HG02852 (cell line): ENCODE data around the gene ARID5B.

ENCODE experiments used
- ATAC-seq: cut with Tn5 transposase; IDR thresholded peaks from one replicate; pipeline ENCODE4 v1.9.1; 2021; ENCODE audit warnings: mild to moderate bottlenecking, moderate library complexity; ENCODE audit not compliant: unreplicated experiment

Gene ARID5B

DNA sequence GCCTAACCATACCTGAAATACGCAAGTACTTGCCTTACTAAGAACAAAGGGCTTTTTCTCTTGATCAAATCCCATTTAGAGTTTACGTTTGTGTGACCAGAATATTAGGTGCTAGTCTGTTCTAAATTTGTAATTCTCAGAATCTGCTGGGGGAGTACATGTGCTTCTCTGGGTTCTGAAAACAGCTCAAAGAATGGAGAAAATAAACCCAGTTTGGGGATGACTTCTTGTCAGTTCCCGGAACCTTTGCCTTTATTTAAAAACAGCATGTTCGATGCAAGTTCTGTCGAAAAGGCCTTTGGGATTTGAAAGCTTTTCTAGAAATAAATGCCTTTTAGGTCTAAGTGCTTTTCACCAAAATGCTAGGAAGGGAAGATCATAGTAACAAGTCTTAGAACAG, 147.0 kb downstream of the ARID5B start:
- ATAC-seq: no peak

DNA sequence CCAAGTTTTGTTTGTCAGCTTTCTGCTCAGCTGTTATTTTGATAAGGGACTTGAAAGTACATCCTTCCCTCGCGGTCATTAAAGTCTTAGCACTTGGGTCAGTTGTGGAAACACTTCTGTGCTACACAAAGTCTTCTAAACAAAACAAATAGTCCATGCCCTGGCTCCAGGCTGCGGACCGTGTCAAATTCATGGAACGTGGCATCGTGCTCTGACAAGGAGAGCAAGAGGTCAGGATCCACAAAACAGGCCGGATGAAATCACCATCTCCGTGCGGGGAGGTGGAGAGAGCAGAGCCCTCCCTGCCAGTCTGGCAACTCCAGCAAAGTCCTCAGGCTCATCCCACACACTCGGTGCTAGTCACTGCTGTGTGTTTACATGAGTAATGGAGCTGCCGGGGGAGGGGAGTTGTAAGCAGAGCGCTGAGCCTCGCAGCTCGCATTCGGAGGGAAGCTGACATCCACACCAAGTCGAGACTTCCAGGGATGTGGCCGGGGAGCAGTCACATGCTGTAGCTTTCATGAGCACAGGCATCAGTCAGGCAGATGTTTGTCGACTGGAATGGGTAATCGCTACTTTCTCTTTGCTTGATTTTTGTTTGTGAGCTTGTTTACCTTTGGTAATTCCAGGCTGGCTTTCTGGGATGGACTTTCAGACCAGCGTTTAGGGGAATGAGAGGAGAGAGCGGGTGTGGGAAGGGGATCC, 147.6 kb downstream of the ARID5B start:
- peak; percentile 14 for ATAC-seq

DNA sequence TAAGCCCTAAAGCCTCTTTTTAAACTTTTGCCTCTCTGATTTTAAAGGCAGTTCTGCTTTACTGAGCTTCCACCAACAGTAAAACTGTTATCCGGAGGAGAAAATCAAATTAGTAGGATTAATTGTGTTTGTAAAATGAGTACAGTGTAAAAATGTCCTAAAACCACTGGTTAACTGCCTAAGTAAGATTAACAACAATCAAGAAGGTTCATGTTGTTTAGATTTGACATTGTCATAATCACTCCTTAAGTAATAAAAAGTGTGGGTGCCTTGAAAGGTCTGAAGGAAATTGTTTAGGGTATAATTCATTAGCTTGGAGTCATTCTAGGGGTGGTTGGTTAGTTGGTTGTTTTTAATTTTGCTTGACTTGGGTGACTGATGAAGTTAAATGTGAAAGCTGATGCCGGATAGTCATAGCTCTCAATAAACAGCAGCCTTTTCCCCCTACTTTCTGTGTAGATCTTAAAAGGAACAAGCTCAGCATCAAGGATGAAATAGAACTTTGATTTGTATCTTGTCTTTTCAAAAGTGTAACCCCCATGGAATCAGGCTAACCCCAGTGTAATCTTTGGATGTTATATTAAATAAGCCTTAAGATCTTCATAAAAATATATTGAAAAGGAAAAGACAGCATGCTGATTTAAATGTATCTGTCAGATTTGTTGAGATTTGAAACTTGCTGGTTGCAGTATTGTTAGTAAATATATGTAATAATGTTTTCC, 148.3 kb downstream of the ARID5B start:
- no peak for ATAC-seq

DNA sequence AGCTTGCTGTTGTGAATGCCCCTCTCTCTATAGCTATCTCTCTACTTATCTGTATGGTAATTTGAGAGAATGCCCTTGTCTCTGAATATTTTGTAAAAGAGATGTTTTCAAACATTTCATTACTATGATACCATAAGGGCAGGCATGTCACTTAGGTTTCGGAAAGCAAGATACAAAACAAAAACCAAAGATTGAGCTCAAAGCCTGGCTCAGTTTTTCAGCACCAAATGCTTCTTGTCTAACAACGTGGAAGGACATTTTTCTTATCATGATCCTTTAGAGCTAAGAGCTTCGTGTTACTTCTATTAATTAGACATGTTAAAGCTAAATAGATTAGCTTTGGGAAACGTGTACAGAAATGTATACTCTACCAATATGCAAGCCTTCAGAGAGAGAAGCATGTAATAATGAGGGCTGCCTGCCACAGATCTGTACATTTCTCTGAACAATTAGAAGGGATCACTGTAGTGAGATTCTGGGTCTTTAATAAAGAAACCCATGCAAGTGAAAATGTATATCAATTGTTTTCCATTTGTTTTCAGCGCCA, 148.9 kb downstream of the ARID5B start:
- no peak for ATAC-seq

DNA sequence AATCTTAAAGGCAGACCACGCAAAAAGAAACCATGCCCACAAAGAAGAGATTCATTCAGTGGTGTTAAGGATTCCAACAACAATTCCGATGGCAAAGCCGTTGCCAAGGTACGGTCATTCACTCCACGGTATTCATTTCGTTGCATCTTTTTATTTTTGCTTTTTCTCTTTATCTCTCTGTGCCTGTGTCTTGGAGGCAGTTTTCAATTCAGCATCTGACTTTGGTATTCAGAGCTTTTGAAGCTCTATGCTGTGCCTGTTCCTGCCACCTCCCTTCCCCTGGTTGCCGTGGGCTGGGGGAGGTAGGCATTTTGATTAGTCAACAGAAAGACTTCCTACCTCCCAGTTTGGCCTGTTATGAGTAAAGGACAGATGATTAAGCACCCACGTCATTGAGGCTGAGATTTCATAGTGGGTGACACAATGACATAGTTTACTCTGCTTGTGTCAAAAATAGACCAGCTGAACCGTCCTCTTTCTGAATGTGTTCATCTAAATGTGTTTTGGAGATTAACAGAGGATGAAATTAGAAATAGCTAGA, 149.5 kb downstream of the ARID5B start:
- ATAC-seq: peak; percentile 39

DNA sequence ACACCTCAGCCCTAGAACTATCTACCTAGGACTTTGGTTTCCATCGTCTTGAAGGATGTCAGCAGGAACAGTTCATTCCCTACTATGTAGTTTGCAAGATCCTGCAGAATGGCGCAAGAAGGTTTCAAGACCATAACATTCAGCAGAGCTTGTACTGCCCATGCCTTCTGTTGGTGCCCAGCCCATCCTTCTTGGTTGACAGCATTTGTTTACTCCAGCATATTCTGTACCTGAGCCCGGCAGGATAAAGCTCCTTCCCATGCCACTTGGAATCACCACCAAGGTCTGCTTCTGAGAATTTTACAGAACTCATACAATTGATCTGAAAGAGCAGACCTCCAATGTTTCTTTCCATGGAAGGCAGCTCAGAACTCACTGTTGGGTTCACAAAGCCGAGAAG, 150.8 kb downstream of the ARID5B start:
- ATAC-seq: no peak

DNA sequence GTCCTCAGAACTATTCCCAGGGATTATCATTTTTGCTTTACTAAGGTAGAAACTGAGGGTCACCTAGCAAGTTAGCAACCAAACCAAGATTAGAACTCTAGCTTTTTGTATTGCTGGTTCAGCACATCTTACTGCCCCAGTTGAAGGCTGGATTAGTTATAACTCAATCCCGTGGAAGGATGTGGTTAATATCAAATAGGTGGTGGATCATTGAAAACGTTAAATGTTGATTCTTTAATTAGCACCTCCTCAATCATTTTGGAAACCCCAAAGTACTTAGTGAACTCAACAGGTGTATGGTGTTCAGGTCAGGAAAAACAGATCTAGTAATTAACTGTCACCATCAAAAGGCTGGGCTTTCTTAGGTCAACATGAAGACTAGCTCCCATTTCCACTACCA, 152.4 kb downstream of the ARID5B start:
- ATAC-seq: no peak

DNA sequence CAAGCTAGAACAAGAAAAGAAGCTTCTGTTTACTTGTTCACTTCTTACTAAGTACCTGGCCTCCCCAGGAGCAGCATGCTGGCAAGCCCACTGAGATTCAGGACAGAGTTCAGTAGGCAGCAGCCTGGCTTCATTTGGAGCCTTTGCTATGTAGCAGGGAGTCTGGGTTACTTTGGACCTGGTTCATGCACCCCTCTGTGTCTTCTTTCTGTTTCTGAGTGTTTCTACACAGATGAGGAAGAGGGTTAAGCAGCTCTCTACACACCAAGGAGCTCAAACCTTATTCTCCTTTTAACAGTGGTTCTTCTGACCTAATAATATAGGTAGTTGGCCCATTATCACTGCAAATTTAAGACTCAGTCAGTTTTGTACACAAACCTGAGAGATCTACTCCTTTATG, 152.9 kb downstream of the ARID5B start:
- ATAC-seq: peak; percentile 42

DNA sequence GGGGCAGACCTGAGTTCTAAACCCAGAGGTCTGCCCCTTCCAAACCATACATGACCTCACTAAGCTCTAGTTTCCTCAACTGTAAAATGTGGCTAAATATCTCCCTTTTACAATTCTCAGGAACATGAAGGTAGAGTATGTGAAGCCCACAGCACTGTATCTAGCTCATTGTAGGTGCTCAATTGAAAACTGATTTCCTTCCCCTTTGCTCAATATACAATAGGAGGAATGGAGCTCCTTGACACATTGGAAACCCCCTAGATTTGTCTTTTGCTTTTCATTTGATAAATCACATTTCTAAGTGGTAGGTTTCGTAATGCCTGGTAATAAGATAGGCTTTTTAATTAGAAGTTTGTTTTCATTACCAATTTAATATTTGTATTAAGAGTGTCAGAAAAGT, 153.3 kb downstream of the ARID5B start:
- ATAC-seq: peak; percentile 42

DNA sequence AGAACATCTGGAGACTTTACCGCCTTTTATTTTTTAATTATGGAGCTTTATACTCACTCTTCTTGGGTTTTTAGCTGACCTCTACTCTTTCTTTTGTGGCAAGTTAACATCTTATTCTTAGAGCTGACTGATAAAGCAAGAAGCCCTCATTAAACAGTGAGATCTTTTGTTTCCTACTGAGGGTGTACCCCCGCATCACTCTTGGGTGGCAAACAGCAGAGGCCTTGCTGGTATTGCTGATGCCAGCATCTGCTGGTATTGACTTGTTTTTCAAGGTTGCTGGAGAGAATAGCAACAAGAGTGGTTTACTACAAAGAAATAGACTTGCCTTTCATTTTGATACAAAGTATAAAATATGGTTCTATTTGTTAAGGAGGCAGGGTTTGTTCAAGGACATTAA, 154.7 kb downstream of the ARID5B start:
- no peak for ATAC-seq

DNA sequence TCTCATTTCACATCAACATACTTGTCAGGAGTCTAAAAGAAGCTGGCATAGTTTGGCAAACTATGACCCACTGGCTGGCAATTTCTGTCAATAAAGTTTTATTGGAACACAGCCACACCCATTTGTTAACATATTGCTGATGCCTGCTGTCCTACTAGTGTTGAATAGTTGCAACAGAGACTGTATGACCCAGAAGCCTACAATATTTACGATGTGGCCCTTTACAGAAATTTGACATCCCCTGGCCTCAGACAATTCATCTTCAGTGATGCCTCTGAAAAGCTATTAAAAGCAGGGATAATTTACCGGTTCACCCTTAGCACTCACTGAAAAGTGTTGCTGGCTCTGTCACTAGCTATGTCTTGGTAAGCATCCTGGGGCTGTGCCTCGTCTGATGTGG, 155.2 kb downstream of the ARID5B start:
- no peak for ATAC-seq

DNA sequence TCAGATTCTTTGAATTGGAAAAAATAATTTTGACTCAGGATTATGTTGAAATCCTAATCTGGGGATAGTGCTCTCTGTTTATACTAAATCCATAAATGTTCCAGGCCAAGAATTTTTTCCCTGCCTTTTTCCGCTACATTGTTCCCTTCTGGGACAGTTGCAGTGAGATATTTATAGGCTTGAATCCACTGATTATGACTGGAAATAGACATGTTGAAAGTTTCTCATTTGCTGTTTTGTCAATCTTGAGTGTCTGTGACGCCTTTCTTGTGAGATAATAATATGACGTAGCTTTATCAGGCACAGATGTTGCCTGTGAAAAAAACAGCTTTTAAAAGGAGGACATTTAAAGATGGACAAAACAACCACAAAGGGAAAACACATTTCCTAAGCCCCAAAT, 155.9 kb downstream of the ARID5B start:
- no peak for ATAC-seq

DNA sequence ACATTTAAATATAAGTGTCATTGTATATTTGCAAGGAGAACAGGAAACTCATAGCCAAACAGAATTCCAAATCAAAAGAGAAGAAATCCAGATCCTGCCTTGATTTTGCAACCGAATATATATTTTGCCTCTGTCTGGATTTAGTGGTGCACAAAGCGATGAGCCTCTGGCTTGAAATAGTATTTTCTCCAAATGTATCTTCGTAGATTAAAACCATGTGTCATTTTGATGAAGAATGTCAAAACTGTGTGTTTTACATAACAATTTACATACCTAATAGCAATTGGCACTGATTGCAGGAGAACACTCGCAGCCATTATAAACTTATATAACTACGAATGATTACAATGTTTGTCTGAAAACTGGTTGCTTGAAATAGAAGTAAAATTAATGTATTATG, 156.4 kb downstream of the ARID5B start:
- no peak for ATAC-seq

DNA sequence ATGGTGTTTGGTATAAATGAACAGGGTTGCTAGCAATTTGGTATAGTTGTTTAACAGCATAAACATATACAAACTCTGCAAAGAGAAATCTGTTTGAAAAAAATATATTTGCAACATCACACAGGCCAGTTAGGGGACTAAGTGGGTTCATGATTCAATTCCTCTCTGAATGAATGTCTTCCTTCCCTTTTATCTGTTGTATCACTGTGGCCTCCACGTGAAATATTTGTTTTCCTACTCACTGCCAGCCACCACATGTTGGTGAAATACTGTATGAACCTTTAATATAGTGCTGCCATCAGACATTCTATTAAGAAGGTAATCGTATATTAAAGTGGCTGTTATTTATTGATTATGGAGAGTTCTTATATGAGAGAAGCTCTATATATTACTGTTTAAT, 157.0 kb downstream of the ARID5B start:
- ATAC-seq: no peak

DNA sequence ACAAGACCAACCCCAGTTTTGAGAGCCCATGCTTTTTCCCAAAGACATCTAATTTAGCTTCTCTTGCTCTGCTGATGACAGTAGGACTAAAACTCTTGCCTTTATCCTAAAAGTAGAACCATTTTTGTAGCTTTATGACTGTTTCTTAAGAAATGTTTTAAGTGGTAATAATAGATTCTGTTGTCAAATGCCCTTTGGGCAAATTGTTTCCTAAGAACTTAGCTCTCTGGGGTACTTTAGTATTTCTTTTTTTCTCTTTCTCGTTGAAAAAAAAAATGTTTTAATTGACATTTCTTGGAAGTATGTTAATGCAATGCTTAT, 157.4 kb downstream of the ARID5B start:
- ATAC-seq: no peak

DNA sequence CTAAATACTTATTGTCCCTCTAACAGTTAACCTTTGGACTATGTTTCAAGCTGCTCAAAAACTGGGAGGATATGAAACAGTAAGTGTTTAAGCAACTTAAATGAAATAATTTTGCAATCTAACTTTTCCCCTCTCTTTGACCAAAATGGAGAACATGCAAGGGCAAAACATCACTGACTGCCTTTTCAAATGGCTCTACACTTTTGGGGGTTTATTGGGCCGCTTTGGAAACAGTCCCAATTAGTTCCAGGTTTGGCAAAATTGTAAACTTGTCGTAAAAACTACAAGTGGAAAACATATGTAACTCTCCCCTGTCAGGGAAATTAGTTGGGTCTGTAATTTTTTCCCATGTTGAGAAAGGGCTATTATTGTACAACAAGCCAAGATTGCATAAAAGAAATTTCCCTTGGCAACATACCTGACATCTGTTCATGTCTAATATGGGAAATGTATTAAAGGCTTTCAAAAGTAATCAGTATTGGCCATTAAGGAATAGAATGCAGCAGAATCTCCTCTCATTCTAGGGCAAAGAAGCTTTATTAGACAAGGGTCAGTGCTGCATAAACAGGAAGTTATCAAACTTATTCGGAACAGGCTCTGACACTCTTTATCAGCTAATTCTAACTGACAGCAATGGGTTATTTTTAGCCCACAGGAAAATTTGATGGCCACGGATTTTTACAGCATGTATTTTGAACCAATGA, 157.9 kb downstream of the ARID5B start:
- ATAC-seq: no peak

DNA sequence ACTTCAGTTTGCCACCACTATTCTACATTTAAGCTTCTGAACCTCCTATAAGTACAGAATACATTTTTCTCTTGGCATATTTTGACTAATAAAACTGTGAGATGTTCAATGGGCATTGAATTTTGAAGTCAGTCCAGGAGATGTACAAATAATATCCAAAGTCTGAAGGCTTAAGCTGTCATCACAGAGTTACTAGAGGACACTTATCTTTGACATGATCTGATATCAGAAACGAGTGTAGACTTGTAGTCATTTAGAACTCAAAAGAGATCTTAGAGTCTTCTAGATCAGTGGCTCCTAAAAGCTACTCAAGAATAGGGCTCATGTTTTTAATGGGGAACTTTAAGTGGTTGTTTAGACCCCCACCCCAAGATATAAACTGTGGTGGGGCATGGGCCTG, 160.5 kb downstream of the ARID5B start:
- ATAC-seq: no peak

DNA sequence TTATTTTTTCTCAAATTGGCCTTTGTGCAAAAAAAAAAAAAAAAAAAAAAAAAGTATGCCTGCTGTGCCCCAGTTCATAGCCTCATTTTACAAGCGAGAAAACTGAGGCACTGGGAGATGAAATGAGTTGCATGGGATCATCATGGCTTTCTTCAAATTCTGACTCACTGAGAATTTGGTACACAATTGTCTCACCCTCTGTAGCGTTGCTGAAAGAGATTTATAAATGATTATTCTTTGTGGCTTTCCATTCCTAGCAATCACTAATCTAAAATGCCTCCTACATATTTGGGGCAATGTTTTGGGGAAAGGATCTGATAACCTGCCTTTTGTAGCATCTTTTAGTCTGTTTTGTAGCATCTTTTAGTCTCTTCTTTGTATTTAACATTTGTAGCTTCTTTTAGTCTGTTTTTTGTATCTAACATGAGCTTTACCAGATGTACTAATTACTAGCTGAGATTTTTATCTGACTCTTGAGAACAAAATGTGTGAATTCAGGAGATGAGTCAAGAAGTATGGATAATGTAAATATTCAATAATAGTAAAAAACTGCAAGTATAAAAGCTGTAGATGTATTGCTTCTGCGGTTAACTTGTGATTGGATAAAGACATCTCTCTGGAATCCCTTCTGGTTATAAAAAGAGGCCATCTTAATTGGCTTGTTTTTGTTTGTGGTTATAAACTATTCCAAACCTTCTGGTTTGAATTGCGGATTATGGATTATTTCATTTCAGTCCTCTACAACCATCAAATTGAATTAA, 161.4 kb downstream of the ARID5B start:
- no peak for ATAC-seq

DNA sequence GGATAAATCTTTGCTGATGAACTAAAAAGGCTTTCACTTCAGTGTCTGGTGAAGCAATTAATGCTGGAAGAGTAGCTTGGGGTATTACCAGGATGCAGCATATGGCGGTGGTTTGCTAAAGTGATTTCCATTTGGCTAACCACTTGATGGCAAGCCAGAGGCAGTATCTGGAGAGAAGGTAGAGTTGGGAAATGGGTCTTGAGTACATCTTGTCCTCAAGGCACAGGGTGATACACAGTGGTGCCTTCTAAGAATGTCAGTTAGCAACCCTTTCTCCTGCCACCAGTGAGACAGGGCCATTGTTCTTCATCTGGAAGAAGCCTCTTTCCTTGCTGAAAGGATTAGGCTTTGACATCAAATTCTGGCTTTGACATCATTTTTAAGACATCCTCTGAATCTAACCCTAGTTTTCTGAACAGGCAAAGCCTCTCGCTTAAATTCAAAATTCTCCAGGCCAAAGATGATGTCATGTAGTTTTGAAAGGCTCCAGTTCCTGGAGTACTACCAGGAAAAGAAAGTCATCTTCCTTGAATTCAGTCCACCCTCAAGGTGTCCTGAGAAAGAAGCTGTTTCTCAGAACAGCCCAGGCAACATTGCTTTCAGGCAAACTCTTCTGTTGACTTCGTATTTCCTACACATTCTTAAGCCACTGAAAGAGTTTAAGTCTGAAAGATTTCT, 162.4 kb downstream of the ARID5B start:
- no peak for ATAC-seq

DNA sequence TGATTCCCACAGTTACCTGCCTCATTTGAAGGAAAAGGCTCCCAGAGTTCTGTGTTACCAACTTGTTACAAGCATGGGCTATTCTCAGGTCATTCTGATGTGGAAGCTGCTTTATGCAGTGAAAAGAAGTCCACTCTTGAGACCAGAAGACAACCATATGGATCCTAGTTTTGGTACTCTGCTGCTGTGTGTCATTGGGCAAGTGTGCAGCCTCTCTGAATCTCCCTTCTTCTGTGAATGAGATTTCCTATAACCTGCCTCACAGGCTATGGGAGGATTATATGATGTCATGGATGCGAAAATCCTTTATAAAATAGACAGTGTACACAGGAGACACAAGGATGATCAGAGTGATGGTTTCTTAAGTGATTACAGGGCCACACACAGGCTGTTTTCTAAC, 166.1 kb downstream of the ARID5B start:
- ATAC-seq: no peak
